ENCODE measurements around the gene RASGEF1B.

GRCh38 chr4:81498551-81499099 is 26.9 kb upstream of the RASGEF1B start:
- no peak for TF ChIP-seq CTCF (conservative IDR thresholded peaks at IDR 0.05; ENCODE audit: low read depth, low read length)
- no peak for TF ChIP-seq EZH2 (IDR thresholded peaks at IDR 0.05; ENCODE audit: borderline replicate concordance, low read depth, low read length, poor library complexity, severe bottlenecking)
